ENCODE measurements around the gene HYKK.

DNA sequence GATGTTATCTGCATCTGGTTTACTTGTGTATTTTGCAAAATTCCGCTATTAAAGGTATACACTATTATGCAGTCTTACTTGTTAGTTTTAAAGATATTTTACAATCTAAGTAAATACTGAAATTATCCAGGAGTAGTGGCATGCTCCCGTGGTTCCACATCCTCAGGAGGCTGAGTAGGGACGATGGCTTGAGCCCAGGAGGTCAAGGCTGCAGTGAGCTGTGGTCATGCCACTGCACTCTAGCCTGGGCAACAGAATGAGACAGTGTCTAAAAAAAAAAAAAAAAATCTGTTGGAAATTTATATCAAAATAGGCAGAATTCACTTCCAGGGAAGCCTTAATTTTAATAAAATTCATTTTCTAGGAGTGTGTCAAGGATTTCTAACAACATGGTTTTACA lies 27.7 kb upstream of the HYKK start:
- TF ChIP-seq POLR2A (IDR thresholded peaks at IDR 0.05; ENCODE audit: low read depth, low read length): no peak
- no peak for TF ChIP-seq CTCF (IDR thresholded peaks at IDR 0.05; ENCODE audit: extremely low read depth in 1 of 2, insufficient read depth in 1 of 2, low read depth in 1 of 2, low read length in 2 of 2)
- TF ChIP-seq, protein P1, sequence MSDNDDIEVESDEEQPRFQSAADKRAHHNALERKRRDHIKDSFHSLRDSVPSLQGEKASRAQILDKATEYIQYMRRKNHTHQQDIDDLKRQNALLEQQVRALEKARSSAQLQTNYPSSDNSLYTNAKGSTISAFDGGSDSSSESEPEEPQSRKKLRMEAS (IDR thresholded peaks at IDR 0.05; ENCODE audit: insufficient read depth, insufficient read length): no peak
- TF ChIP-seq POLR2AphosphoS5 (IDR thresholded peaks at IDR 0.05; ENCODE audit: insufficient read depth, low read depth, low read length): no peak
- no peak for TF ChIP-seq FOS (IDR thresholded peaks at IDR 0.05; ENCODE audit: borderline replicate concordance, insufficient read depth, low read length)
- TF ChIP-seq GATA2 (IDR thresholded peaks at IDR 0.05; ENCODE audit: insufficient read depth, insufficient read length, low read depth, low read length): no peak
